Daoy (cell line): ENCODE measurements around the gene FAM181A. TPM values are rescaled to one million over a fixed set of nuclear protein-coding genes. Genes with fewer than 3 reads are reported as not detected.
A peak's percentile ranks its signal among the peaks of the same experiment; 100 is the strongest.

Experiments used
- DNase-seq: peaks from one replicate; pipeline ENCODE4 v3.0.0-alpha.2; 2015; ENCODE audit warnings: low read depth
- total RNA-seq: library from RNA; depleted of rRNA; stranded (reverse); fragments of >200 nt; shearing (Covaris generic); gene quantifications from 2 replicates; pipeline ENCODE4 v1.2.3, GENCODE V29; 2014

The FAM181A gene
- total RNA-seq, 1 experiment from 2014 or later, result not detected

DNA sequence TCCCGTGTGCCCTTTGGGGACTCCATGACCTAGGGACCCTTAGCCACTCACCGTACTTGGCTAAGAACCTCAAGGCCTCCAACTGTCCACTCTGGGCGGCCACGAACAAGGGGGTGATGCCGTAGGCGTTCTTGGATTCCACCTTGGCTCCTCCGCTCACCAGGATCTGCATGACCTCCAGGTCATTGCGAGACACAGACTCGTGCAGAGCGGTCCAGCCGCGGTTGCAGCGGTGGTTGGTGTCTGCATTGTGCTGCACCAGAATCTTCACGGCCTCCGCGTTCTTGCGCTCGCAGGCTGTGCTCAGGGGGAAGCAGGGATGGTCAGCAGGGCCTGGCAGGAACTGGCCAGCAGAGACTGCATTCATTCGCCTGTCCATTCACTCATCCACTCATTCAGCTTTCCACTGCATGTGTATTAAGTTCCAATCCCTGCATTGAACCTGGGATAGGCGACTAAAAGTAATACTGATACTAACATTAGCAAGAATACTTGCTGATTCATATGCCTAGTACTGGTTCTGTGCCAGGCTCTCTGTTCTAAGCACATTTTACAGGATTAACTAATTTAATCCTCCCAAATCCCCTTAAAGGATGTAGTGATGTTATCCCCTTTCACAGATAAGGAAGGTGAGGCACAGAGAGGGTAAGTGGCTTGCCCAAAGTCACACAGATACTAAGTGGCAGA is 23.9 kb downstream of the FAM181A start:
- DNase-seq, result no peak

DNA sequence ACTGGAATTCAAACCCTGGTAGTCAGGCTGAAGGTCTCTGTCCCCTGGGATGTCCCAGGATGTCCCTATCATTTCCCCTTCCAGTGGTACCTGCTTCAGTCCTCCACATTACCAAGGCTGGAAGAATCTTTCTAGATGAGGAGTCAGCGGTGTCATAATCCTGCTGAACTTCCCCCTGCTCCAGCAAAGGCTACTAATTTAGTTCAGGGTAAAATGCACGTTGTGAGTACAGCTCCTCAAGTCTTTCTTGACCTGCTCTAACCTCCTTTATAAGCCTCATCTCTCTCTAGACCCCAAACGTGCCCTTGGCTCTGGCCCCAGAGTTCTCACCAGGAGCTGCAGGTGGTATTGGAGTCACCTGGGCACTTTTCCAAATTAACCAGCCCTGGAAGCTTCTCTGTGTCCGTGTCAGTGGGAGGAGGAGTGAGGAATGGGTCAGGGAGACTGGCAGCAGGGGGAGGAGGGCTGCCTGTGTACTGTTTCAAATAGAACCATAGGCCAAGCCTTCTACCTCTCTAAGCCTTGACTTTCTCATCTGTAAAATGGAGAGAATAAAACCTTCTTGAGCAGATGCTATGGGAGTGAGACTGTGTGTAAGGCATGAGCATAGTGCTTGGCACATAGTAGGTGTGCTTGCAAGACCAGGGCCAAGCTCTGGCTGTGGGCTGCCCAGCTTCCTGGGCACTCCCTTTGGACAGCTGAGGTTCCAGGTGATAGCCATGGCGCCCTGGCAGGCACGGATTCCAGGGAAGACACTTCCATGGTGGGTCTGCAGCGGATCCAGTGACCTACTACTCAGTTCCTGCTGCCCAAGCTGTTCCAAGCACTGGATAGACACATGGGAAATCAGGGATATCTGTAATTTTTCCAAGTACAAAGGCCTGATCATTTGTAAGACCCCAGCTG is 24.7 kb downstream of the FAM181A start:
- DNase-seq, result peak; percentile 53

DNA sequence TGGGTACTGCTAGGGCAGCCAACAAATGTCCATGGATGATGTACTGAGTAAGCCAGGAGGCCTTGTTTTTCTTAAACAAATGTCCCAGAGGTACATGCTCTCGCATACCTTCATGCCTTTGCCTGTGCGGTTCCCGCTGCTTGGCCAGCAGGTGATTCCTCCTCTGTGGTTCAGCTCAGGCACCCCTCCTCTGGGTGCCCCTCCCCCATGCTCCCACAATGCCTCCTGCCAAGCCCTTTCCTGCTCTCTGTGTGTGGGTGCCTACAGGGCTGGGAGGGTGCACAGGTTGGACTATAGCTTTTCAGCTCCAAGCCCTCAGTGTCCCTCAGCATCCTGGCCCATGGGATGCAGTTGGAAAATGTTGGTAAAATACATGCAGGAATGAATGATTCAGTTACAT is 25.7 kb downstream of the FAM181A start:
- DNase-seq, result no peak

DNA sequence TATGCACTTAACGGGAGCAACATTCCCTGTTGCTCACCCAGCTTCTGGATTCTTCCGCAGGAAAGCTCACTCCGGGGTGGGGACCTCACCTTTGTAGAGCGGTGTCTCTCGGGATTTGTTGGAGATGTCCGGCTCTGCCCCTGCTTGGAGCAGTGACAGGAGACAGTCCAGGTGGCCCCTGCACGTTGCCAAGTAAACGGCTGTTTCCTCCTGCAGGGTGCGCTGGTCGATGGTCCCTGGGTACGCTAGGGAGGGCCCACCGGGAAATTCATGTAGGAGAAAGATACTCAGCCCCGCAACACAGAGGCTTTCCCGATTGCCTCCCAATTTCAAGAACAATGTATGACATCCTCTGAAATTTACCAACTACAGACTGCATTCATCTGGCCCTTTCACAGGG is 26.1 kb downstream of the FAM181A start:
- DNase-seq, result no peak

DNA sequence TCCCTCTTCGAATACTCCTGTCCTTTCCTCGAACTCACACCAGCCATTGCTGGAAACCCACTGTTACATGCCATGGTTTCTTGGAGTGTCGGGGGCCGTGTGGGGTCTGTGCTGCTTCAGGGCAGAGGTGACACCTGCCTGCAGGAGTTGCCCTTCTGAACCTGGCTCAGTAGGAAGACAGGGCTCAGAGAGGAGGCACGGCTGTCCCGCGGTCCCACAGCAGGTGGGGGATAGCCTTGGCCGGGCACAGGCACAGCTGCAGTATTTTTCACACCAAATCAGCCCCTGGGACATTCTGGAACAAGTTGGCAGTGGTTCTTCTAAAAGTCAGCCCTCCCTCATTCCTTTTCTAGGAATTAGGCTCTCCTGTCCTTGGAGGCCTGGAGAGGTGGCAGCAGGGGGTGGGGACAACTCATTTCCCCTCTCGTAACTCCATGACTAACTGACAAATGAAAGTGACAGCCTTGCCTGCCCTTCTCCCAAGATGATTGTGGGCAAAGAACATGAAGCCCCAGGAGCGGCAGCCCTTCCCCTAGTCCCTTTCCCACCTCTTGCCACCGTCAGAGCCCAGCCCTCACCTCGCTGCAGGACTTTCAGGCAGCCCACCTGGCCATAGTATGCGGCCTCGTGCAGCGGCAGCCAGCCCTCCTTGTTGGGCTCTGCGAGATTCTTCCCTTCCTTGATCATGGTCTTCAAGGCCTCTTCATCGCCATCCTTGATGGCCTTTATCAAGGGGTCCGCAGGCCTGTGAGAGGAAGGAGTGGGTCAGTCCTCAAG is 26.8 kb downstream of the FAM181A start:
- no peak for DNase-seq

DNA sequence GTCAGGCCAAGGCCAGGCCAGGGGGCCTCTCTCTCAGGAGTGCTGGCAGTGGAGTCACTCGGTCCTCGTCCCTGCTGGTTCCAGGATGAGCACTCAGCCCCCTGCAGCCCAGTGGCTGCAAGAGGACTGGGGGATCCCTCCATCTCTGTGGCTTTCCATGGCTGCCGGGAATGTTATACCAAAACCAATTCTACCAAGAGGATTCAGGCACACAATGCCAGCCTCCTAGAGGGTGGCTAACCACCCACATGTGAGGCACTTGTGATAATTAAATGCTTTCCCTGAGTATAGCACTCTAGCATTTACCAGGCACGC is 27.3 kb downstream of the FAM181A start:
- DNase-seq, result no peak

DNA sequence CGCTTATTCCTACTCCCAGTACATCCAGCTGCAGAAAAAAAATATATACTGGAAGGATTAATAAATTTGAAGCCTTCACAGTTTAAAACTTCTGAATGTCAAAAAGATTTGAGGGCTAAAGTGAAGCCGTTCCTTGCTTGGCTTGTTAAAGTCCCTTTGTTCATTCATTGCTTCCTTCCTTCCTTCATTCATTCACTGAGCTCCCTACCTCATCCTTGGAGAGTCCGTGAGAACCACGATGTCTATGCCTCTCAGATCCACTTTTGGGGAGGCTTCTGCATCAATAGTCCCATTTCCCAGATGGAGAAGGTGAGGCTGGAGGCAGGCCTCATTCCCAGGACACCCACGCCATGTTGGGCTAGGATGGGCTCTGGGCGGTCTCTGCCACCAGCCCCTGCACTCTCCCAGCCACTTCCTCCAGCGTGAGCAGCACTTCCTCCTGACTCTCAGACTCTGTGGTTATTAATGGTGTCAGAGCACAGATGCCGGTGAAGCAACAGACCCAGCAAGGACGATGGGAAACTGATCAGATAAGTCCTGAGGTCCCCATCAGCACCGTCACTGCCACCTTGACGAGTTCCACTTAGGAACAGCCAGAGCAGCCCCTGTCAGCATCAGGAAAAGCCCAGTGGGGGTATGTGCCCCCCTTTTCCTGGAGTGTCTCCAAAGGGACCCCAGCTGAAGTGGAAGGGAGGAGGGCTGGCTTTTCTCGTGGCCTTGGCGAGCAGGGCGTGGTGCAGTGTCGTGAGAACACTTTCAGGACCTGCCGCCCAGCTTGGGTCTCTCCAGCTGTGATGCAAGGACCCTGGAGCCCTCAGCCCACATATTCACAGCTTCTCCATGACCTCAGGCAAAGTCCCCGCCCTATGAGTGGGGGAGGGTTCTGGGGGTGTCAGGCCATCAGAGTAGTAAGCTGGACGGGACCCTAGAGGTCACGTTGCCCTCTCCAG is 28.0 kb downstream of the FAM181A start:
- no peak for DNase-seq

DNA sequence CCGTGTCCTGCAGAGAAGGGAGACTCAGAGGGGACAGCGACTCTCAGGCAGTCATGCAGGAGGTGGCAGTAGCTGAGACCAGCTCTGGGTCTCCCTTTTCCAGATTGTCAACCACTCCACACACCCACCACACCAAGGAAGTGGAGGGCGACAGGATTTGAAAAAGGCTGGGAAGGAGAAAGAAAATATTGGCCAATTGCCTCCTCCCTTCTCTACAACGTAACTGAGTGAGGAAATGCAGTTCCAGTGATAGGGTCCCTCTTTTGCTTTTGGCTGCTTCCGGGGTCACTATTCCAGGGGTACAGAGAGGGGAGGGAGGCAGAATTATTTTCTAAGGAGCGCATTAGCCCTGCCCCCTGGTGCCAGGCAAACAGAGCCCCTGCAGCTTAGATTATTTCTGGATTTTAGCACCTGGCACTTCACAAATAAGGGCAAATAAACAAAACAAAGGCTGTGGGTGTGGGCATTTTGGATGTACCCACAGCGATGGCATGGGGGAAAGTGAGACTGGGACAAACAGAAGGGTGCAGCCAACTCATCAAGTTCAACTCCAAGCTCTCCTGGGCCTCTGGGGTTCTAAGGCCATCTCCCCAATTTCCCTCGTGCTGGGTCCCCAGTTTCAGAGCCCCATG is 28.8 kb downstream of the FAM181A start:
- no peak for DNase-seq

DNA sequence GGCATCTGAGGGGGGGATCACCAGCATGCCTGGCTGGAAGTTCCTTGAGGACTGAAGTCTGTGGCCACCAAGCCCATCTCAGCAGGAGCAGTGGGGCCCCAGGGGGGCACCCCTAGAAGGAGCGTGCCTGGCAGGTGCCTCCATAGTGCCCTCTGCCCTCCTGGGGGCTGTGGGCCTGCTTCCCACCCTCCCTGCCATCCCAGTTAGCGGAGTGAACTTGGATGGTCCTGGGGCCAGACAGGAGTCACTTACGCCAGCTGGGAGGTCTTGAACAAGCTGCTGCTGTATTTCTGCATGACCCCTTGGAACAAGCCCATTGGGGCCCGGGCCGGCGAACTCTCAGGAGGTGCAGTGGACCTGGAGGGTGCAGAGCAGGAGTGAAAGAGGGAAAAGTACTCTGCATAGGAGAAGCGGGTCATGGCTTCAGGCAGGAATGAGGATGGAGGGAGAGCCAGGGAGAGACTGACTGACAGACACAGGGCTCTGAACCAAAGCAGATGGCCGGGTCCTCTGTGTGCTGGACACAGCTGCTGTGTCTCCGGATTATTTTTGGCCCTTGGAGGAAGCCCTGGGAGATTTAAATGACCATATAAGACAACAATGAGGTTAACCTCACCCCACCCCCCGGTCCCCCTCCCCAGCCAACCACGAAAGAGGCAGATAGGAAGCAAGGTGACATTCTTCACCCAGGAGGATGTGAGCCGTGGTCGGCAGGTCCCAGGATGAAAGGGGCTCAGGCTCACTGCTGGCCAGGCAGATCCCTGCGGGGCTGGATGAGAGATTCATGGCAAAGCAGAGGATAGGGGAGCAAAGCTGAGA is 29.6 kb downstream of the FAM181A start:
- DNase-seq, result no peak

DNA sequence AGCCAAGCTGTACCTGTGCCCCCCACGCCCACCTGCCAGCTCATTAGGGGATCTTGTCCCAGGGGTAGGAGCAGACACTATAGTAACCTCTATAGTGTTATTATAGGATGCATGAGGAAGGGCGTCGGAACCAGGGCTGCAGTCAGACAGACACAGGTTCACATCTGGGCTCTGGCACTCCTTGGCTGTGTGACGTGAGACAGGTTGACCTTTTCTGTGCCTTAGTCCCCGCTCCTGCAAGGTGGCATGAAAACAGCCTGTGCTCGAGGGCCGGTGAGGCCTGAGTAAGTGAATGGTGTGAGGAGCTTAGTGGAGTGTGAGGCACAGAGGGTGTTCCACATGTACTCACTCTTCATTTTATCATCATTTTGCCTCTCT is 30.2 kb downstream of the FAM181A start:
- DNase-seq, result no peak

DNA sequence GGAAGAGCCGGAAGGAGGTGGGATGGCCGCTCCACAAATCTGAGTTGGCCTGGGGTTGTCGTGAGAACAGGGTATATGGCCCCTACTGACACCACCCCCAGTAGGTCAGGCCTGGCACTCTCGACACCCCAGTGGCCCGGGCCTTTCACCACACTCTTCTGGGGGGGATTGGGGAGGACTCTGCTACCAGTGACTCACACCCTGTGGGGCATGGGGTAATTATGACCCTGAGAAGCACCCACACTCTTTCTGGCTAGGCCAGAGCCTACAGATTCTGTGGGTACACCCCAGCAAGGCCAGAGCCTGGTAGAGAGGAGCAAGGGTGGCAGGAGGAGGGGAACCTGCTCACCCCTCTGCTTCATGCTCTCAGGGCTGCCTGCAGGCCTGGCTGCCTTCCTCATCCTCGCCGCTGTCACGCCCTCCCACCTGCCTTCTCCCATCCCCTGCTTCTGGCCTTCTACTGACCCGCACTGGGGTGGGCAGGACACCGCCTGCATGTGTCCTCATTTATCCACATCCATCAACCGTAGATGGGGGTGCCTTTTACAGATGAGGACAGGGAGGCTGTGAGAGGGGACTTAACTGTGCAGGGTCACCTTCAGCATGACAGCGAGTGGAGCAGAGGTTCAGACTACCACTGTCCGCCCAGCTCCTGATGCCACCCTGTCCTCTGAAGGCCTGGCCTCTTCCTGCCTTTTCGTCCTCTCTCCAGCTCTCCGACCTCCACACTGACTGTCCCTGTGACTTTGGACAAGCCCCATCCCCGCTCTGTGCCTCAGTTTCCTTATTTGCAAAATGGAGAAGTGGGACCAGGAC is 30.8 kb downstream of the FAM181A start:
- no peak for DNase-seq

DNA sequence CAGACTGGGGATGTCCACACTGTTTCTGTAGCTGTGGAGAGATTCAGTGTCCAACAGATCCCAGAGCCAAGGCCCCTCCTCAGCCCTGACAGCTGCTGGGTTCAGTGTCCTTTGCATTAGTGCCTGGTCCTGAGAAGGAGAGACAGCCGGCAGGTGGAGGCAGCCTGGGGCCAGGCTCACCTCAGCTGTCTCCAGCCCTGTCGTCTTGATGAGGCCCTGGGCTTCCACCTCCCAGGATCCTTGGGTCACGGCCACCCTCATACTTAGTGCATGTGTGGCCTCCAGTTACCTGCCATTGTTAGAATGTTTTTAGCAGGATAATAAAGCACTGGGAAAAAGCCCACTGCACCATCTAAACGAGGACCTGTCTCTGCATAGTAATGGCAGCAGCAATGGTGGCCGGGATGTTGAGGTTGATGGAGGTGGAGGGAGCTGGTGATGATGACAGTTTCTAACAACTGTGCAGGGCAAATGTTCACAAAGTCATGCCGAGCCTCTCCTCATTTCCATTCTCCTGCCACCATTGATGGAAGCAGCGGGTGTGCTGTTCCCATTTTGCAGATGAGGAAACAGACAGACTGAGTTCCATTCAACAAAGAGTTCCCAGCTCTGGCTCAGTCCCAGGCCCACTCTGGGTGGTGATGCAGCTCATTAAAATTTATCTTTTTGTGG is 31.6 kb downstream of the FAM181A start:
- DNase-seq, result no peak

DNA sequence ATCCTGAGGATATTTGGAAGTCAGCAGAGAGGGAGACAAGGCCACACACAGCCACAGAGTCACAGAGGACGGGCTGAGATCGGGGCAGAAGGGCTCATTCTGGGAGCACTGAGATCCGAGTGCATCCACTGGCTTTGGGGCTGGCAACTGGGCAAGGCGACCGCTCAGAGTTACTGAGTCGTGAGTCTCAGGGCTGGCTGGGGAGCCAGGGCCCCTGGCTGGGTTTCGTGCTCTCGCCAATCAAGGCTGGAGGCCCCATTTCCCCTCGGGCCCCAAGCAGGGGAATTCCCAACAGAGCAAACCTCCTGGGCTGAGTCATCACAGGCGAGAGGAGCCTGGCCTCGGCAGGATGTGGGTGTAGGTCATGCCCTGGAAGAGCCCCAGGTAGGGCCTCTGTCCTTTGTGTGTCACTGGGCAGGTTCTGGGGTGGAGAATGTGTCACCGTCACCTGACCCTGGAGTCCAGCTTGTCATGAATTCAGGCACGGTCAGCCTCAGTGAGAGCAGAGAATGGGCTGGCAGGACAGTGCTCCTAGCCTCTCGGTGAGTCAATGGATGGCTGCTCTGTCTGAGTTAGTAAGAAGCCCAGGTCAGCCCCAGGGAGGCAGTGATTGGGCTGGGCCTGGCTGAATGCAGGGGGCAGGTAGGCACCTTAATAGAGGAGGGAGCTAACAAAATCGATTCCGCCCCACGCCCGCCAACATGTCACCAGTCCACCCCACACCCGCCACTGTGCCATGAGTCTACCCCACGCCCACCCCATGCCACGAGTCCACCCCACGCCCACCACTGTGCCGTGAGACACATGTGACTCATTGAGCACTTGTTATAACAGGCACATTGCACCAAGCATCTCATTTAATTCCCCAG is 32.3 kb downstream of the FAM181A start:
- DNase-seq, result peak; percentile 99

DNA sequence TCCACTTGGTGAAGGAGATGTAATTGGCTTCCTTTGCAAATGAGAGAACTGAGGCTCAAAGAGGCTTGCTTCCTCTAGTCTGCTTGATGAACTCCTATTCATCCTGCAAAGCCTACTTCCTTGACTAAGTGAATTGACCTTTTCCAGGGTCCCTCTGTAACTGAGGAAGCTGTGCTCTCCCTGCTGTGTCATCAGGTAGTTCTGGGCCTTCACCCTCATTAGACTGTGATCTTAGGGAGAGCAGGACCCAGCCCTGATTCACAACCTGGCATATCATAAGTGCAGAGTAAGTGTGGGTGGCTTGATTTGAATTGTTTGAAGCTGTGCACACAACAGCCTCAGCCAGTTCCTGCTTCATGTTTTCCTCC is 32.9 kb downstream of the FAM181A start:
- peak; percentile 64 for DNase-seq

DNA sequence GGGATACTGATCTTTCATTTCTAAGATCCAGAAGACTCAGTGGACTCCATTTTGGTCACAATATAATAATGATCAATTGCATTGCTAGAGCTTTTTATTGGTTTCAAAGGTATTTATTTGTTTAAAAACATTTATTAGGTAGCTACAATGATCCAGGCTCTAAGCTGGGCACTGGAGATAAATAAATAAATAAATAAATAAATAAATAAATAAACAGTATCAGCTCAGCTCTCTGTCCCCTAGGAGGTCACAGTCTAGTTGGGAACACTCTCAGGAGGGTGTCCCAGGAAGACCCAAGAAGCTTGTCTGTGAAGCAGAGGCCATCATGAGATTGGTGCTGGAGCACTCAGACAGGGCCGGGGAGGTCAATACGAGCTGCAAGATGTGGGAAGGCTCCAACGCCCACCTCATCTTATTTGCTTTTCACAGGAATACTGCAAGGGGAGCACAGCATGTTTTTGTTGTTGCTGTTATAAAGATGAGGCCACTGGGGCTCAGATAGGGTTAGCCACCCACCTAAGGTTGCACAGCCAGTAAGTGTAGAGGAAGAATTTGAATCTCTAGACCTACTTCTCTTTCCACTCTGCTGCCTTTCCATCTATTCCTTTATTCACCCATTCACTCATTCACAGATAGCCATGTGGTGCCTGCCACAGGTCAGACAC is 33.8 kb downstream of the FAM181A start:
- no peak for DNase-seq

DNA sequence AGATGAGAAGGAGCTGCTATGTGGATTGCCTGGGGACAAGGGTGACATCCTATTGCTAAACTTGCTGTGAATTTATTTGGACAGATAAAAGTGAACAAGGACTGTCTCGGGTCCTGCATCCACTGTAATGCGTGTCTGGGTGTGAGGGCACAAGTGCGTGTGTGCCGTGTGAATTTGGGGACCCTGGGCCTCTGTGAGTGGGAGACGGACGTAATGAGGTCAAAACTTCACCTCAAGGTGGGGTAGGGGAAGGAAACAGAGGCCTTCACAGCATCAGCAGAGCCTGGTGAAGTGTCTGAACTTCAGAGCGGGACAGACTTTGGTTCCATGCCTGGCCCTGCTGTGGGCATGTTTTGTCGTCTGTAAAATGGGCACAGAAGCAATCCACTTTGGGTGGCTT is 34.5 kb downstream of the FAM181A start:
- DNase-seq, result no peak
